ENCODE results near the gene CDC42EP2.
"Not testable (repeated sequence)": the region's sequence is repeated elsewhere in the genome, so short reads cannot be mapped to it uniquely, and the experiment has no call there.

CDC42EP2 gene

DNA sequence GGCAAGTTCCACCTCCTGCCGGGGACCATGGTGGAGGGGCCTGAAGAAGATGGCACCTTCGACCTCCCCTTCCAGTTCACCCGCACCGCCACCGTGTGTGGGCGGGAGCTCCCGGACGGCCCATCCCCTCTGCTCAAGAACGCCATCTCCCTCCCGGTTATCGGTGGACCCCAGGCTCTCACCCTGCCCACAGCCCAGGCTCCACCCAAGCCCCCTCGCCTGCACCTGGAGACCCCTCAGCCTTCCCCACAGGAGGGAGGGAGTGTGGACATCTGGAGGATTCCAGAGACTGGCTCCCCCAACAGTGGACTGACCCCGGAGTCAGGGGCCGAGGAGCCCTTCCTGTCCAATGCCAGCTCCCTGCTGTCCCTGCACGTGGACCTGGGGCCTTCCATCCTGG, 6.4 kb downstream of the CDC42EP2 start:
- DNase-seq: no peak

DNA sequence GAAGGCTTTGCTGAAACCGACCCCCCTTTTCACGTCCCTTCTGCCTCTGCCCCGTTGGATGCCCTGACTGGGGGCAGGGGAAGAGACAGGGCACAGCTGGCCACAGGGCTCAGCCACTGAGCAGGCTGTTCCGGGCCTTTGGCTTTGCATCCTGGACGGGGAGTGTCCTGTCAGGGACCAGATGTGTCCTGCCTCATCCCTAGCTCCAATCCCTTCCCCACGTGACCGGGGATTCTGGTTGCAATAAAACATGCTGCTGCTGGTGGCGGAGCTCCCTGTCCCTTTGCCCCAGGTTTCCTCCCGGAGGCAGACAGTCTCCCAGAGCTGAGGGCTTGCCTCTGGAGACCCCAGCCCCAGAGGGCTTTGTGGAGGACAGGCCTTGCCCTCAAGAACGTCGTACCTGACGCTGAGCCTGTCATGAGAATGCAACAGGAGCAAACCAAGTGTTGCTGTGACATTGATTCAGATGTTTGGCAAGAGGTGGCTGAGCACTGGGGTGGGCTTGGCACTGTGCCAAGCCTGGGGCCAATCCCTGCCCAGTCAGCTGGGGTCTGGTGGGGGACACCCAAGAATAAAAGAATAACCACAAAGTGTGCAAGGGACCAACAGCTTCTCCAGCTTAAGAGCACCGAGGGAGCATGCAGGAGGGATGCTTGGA, 7.3 kb downstream of the CDC42EP2 start:
- no peak for DNase-seq

DNA sequence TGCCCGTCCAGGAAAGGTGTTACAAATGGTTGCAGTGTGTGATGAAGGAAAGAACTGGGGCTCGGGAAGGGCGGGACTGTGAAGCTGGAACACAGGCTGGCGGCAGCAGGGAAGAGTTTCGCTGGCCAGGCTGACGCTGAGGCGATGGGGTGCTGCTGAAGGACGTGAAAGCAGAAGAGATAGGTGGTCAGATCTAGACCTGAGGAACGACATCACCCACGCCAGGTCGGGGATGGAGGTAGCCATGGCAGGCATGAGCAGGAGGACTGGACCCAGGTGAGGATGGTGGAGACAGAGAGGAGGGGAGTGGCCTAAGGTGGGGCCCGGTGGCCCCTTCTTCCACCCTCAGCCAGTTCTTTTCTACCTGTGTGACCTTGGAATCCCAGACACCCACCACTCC, 9.1 kb downstream of the CDC42EP2 start:
- DNase-seq: no peak

DNA sequence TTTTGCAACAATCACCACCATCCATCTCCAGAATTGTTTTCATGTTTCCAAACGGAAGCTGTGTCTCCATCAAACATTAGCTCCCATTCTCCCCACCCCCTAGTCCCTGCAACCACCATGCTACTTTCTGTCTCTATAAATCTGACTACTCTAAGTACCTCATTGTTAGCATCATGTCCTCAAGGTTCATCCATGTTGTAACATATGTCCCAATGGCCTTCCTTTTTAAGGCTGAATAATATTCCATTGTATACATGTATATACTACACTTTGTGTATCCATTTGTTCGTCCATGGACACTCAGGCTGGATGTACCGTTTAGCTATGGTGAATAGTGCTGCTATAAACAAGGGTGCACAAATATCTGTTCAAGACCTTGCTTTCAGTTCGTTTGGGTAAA, 10.8 kb downstream of the CDC42EP2 start:
- DNase-seq: no peak

DNA sequence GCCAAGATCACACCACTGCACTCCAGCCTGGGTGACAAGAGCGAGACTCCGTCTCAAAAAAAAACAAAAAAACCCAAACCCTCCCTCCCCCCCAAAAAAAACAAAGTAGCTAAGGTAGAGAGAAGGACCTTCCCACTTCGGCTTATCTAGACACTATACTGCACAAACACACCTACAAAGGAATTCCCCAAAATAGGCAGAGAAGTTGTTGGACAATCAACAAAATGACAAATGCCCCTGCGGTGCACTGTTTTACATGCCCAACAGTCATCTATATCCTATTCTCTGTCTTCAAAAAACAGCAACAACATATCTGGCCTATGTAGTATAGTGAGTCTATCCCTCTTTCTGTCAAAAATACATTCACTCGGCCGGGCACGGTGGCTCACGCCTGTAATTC, 12.4 kb downstream of the CDC42EP2 start:
- no peak for DNase-seq

DNA sequence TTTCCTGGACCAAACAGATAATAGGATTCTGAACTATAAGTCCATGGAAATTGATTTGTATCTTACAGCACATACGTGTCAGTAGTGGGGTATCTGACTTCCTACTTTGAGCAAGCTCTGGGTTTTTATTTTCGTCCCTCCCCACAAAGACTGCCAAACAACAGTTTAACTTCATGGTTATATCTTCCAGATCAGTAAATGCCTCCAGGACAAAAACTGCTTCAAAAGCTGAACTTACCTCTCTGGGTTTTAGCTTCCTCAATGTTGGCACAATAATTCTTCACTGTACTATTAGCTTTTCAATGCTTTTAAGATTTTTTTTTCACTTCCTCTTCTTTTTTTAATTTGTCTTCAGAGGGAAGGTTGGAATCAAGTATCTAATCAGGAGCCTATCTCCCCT, 14.8 kb downstream of the CDC42EP2 start:
- DNase-seq: no peak

DNA sequence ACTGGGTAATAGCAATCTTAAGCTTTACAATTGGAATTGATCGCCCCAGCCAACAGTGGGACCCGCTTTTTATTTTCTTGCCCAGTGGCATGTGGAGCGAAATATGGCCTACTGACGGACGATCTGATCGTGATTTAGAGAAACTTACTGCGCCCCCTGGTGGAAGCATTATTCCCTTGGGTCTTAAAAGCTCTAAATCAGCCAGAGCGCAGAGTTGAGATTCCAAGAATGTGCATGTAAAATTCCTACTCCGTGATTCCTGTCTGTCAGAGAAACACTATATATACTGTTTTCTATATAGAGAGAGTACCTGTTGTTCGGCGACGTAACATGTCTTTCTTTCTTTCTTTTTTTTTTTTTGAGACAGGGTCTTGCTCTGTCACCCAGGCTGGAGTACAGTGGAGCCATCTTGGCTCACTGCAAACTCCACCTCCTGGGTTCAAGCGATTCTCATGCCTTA, 15.3 kb downstream of the CDC42EP2 start:
- peak; percentile 66 for DNase-seq

DNA sequence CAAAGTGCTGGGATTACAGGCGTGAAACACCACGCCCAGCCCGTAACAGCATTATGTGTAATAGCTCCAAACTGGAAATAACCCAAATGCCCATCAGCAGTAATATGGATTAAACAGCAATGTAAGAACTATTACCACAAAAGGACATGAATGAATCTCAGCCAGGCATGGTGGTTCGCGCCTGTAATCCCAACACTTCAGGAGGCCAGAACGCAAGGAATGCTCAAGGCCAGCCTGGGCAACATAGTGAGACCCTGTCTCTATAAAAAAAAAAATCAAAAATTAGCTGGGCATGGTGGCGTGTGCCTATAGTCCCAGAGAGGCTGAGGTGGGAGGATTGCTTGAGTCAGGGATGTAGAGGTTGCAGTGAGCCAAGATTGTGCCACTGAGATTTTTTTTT, 15.9 kb downstream of the CDC42EP2 start:
- no peak for DNase-seq

DNA sequence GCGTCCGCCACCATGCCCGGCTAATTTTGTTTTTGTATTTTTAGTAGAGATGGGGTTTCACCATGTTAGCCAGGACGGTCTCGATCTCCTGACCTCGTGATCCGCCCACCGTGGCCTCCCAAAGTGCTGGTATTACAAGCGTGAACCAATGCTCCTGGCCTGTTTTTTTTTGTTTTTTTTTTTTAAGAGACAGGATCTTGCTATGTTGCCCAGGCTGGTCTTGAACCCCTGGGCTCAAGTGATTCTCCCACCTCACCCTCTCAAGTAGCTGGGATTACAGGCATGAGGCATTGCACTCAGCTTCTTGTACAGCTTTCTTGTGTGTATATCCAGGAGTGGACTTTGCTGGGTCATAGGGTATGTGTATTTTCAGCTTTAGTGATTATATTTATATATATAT, 17.9 kb downstream of the CDC42EP2 start:
- DNase-seq: not testable (repeated sequence)

DNA sequence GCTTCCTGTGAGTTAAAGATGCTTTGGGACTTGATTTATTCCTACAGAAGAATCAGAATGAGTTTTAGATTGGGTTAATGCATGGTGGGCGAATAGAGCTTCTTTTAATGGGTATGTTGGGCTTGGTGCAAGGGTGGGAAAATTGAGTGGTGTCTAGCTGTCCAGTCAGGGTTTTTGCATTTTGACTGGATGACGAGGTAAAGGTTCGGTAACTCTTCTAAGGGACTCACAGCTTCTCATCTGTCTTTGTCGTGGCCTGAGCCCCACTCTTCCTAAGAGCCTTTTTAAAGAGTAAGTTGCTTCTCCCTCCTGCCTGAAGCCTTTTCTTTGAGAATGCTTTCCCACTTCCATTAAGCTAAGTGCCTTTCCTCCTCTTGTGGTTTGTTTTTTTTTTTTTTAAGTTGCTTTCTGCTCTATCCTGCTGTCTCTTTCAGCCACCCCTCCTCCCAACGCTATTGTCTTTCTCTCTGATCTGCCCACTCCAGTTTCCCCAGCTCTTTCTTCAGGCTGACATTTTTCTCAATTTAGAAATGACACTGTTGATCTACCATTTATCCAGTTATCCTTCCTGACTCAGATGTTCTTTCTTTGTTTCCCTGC, 20.1 kb downstream of the CDC42EP2 start:
- DNase-seq: no peak

DNA sequence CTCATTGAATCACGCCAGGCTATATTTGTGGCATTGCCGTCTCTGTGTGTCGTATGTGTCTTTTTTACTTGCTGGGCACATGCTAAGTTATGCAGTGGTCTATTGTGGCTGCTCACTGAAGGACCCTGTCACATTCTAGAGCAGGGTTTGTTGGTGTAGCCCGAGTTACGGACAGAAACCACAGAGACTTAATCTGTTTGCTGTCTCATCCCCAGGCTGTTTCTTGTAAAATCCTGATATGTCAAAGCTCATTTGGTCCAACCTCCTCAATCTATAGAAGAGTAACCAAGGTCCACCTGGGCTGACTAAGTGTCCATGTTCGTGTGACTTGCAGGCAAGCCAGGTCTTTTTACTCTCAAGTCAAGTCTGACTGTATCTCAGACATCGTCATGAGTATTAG, 24.0 kb downstream of the CDC42EP2 start:
- DNase-seq: no peak

DNA sequence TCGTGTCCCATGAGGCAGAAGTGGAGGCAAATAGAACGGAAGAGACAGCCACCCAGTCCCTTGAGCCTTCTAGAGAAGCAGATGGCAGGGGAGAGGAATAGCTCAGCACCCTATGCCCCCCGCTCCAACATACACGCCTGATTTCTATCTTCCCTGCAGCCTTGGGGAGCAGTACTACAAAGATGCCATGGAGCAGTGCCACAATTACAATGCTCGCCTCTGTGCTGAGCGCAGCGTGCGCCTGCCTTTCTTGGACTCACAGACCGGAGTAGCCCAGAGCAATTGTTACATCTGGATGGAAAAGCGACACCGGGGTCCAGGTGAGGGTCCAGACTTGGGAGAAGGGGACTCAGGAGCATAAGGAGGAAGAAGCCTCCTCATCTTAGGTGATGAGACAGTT, 25.6 kb downstream of the CDC42EP2 start:
- no peak for DNase-seq

DNA sequence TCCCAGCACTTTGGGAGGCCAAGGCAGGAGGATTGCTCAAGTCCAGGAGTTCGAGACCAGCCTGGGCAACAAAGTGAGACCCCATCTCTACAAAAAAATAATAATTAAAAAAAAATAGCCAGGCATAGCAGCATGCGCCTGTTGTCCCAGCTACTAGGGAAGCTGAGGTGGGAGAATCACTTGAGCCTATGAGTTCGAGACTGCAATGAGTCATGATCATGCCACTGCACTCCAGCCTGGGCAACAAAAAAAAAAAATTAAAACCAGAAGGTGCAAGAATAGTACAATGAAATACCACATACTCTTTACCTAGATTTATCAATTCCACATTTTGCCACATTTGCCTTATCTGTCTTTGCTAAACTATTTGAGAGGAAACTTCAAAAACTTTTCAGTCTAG, 27.2 kb downstream of the CDC42EP2 start:
- no peak for DNase-seq

DNA sequence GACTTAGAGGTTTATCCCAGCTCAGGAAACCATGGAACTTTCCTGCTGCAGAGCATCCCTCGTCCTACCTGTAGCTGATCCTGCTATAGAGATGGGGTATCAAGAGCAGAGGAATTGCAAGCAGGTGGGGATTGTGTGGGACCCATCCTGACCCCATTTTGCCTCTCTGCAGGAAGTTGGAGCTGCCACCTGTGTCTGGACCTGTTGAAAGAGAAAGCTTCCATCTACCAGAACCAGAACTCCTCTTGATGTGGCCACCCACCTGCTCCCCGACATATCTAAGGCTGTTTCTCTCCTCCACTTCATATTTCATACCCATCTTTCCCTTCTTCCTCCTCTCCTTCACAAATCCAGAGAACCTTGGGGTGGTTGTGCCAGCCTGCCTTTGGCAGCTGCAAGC, 36.8 kb downstream of the CDC42EP2 start:
- no peak for DNase-seq

DNA sequence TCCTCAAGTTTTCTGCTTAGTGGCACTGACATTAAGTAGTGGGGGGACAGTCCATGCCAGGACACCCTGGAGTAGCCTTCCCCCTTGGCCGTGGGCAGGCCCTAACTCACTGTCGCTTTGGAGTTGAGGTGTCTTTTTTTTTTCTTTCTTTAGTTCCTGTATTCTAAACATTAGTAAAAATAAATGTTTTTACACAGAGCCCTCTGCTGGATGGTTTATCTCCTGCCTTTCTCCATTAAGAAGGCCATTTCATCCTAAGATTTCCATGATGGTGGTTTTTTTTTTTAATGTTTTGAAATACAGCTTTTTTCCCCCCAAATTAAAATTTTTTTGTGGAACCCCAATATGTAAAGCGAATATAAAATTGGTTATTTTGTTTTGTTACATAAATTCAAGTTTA, 38.1 kb downstream of the CDC42EP2 start:
- no peak for DNase-seq

DNA sequence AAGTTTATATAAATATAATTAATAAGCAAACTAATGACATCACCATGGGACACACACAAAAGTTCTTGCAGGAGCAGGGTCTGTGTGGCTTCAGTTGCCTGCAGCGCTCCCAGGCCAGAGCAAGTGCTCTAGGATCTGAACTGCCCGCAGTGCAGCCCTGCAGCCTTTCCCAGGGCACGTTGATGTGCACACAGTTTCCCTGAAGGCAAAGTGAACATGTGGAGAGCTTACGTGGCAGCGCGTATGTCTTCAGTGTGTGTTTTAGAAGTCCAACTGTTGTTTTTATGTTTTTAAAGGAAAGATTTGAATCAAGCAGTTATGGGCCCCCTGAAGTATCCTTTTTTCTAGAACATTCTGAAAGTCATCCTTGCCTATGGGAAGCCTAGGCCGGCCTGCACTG, 38.7 kb downstream of the CDC42EP2 start:
- no peak for DNase-seq

DNA sequence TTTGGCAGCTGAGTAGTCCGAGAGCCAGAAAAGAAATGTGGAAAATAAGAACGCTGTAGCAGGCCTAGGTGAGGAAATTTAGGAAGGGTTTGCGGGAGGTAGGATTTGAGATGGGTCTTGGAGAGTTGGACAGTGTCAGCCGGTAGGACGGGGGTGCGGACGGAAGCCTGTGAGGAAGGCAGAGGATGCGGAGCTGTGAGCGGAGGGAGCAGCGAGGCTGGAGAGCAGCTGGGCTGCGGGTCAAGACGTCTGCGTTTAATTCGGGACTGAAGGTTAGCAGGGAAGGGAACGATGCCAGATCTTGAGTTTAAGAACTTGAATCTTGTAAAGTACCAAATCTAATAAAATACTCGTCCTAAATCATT, 39.2 kb downstream of the CDC42EP2 start:
- DNase-seq: no peak

DNA sequence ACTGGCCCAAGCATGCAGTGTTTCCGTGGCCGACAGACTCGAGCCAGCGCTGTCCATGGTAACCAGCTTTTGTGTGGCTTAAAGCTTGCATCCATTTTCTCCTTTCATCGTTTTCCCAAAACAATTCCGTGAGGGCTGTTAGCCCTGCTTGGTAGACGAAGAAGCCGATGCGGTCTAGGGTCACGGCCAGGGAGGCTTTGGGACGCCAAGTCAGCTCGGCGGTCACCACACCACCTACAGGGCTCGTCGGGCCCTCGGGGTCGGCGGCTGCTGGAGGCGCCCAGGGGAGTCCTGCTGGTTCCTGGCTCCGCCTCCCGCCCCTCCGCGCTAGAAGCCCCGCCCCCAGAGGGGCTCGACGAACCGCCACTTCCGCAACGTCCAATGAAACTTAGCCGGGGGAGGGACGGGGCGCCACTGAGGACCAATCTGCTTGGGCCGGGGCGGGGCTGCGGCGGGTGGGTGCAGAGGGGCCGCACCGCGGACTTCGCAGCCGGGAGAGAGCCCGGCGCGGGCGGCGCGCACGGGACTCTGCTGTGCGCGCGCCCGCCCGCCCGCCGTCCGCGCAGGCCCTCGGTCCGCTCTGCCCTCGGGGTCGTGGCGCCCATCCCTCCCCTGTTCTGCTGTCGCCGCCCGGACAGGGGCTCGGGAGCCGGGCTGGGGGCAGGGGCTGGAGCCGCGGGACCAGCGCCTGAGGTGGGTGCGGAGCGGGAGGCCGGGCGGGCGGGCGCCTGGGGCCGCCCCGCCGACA, 39.8 kb downstream of the CDC42EP2 start, which contains the start of gene TIGD3:
TIGD3 (plus strand) TSS at position 487 of the 748 bp plus-strand sequence. CDS start 1,058 bp downstream, outside the sequence.
- peak; percentile 59 for DNase-seq

DNA sequence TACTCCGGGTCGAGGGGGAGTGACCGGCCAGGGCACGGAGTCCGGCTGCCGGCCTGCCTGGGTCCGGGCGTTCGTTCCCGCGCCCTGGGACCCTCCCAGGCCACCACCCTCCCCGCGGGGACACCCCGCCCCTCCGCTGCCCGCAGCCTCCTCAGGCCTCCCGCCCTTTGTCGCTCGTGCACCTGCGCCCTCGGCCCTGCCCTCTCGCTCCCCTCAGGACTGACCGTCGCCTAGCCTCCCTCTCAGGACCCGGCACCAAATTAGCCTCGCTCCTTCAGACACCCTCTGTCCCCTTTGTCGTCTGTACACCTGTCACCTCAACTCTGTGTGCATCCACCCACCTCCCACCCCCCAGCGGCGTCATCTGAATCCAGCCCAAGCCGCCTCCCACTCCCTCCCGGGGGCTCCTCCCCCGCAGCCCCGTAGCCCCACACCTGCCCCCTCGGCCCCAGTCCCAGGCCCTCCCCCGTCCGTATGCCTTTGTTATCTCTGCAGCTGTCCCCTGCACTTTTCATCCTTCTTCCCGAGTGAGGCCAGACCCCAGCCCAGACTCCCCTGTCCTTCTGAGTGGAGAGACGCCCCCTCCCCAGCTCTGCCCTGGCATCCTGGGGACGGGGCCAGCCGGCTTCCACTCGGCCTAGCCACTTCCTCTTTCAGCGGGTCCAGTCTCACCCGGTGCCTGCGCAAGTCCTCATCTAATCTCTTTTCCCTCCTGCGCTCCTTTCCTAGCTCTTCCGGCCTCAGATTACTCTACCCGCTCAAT, 40.5 kb downstream of the CDC42EP2 start:
- DNase-seq: peak; percentile 44

DNA sequence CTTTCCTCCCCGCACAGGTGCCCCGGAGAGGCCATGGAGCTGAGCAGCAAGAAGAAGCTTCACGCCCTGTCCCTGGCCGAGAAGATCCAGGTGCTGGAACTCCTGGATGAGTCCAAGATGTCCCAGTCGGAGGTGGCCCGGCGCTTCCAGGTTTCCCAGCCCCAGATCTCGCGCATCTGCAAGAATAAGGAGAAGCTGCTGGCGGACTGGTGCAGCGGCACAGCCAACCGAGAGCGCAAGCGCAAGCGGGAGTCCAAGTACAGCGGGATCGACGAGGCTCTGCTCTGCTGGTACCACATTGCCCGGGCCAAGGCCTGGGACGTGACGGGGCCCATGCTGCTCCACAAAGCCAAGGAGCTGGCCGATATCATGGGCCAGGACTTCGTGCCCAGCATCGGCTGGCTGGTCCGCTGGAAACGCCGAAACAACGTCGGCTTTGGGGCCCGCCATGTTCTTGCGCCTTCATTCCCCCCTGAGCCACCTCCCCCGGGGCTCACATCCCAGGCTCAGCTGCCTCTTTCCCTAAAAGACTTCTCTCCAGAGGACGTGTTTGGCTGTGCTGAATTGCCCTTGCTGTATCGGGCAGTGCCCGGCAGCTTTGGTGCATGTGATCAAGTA, 41.2 kb downstream of the CDC42EP2 start:
- no peak for DNase-seq

DNA sequence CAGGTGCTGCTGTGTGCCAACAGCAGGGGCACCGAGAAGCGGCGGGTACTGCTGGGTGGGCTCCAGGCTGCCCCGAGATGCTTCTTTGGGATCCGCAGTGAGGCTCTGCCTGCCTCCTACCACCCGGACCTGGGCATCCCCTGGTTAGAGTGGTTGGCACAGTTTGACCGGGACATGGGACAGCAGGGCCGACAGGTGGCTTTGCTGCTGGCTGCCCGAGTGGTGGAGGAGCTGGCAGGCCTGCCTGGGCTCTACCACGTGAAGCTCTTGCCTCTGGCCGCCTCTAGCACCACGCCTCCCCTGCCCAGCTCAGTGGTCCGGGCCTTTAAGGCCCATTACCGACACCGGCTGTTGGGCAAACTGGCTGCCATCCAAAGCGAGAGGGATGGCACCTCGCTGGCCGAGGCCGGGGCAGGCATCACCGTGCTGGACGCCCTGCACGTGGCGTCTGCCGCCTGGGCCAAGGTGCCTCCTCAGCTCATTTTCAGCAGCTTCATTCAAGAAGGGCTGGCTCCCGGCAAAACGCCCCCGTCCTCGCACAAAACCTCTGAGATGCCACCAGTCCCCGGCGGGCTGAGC, 41.8 kb downstream of the CDC42EP2 start:
- DNase-seq: no peak

DNA sequence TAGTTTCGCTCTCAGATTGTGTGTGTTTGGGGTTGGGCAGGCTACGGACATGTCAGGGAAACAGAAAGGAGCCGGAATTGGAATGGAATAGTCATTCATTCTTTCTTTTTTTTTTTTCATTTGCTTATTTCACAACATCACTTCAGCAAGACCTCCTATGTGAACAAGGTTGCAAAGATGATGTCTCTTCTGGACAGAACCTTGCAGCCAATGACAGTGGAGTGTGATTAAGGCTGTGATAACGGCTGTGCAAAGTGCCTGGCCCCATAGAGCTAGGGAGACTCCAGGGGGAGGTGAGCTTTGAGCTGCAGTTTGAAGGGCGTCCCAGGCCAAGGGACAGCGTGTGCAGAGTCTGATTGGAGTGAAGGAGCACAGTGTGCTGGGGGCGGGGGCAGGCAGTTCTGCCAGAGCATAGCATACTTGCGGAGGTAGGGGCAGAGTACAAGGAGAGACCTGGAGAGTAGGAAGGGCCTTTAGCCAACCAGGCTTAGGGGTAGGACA, 43.2 kb downstream of the CDC42EP2 start:
- DNase-seq: no peak

Data from GF-D8 (cell line).